ENCODE measurements around the gene DNAI2. TPM values are rescaled to one million over a fixed set of nuclear protein-coding genes. Genes with fewer than 3 reads are reported as not detected.

DNAI2 gene
- polyA plus RNA-seq, 1 donor from 2014 or later: not detected

DNA sequence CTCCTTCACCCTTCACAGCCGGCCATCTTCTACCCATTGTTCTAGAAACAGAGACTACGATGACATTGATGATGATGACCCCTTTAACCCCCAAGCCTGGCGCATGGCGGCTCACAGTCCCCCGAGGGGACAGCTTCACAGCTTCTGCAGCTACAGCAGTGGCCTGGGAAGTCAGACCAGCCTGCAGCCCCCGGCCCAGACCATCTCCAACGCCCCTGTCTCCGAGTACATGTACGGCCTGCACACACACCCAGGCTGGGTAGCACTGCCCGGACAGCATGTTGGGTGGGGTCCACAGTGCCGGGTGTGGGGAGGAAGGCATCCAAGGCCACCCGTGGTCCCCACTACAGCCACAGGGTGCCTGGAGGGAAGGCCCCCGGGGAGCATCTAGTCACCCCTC, 21.0 kb upstream of the DNAI2 start:
- H3K27me3 ChIP-seq (ENCODE audit: insufficient read depth, low read depth, low read length): peaks cover 10% of the 10 kb centered on the region
- no peak overlapping the region for H3K9ac ChIP-seq (ENCODE audit: low read length)
- no peaks in the 10 kb centered on the region for H3K36me3 ChIP-seq (ENCODE audit: insufficient read depth, low read length)
- H4K20me1 ChIP-seq (ENCODE audit: insufficient read depth): no peaks in the 10 kb centered on the region
- no peak overlapping the region for H3K4me2 ChIP-seq (ENCODE audit: low read length)
- no peaks in the 10 kb centered on the region for H3F3A ChIP-seq (ENCODE audit: insufficient read depth, low read length, poor library complexity, severe bottlenecking)
- TF ChIP-seq, protein P1, sequence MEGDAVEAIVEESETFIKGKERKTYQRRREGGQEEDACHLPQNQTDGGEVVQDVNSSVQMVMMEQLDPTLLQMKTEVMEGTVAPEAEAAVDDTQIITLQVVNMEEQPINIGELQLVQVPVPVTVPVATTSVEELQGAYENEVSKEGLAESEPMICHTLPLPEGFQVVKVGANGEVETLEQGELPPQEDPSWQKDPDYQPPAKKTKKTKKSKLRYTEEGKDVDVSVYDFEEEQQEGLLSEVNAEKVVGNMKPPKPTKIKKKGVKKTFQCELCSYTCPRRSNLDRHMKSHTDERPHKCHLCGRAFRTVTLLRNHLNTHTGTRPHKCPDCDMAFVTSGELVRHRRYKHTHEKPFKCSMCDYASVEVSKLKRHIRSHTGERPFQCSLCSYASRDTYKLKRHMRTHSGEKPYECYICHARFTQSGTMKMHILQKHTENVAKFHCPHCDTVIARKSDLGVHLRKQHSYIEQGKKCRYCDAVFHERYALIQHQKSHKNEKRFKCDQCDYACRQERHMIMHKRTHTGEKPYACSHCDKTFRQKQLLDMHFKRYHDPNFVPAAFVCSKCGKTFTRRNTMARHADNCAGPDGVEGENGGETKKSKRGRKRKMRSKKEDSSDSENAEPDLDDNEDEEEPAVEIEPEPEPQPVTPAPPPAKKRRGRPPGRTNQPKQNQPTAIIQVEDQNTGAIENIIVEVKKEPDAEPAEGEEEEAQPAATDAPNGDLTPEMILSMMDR (IDR thresholded peaks at IDR 0.05; ENCODE audit: poor library complexity, severe bottlenecking): no peak
- no peak for TF ChIP-seq RAD21 (conservative IDR thresholded peaks at IDR 0.05)
- no peak for TF ChIP-seq SMC3 (conservative IDR thresholded peaks at IDR 0.05; ENCODE audit: poor library complexity)
- no peak overlapping the region for H2AFZ ChIP-seq (ENCODE audit: low read depth, low read length)
- no peaks in the 10 kb centered on the region for H3K79me2 ChIP-seq (replicated peaks; ENCODE audit: insufficient read depth, low read length)
- no peaks in the 10 kb centered on the region for H3K9me2 ChIP-seq (ENCODE audit: insufficient read depth, low read length)
- no peak overlapping the region for H3K27ac ChIP-seq (ENCODE audit: low read length)
- H3K4me3 ChIP-seq (ENCODE audit: low read length): no peak overlapping the region
- H3K9me3 ChIP-seq (ENCODE audit: low read length): no peaks in the 10 kb centered on the region

- H3K27ac ChIP-seq (ENCODE audit: low read length): no peak overlapping the region
- no peak overlapping the region for H3K4me2 ChIP-seq (ENCODE audit: low read length)
- no peak overlapping the region for H2AFZ ChIP-seq (ENCODE audit: low read depth, low read length)
- no peak overlapping the region for H3K9ac ChIP-seq (ENCODE audit: low read length)
- H3F3A ChIP-seq (ENCODE audit: insufficient read depth, low read length, poor library complexity, severe bottlenecking): no peaks in the 10 kb centered on the region
- H3K4me3 ChIP-seq (ENCODE audit: low read length): no peak overlapping the region
- H3K9me2 ChIP-seq (ENCODE audit: insufficient read depth, low read length): no peaks in the 10 kb centered on the region
- H3K9me3 ChIP-seq (ENCODE audit: low read length): no peaks in the 10 kb centered on the region
- H3K36me3 ChIP-seq (ENCODE audit: insufficient read depth, low read length): no peaks in the 10 kb centered on the region
- TF ChIP-seq TAF1 (IDR thresholded peaks at IDR 0.05; ENCODE audit: low read depth): no peak
- TF ChIP-seq REST (IDR thresholded peaks at IDR 0.05; ENCODE audit: borderline replicate concordance): no peak
- TF ChIP-seq, protein P1 (IDR thresholded peaks at IDR 0.05; ENCODE audit: poor library complexity, severe bottlenecking): no peak
- TF ChIP-seq EP300 (conservative IDR thresholded peaks at IDR 0.05; ENCODE audit: poor library complexity, severe bottlenecking): no peak
- no peak for TF ChIP-seq SMC3 (conservative IDR thresholded peaks at IDR 0.05; ENCODE audit: poor library complexity)
- TF ChIP-seq MXI1 (conservative IDR thresholded peaks at IDR 0.05; ENCODE audit: poor library complexity, severe bottlenecking): no peak
- no peak for TF ChIP-seq POLR2AphosphoS5 (IDR thresholded peaks at IDR 0.05)
- no peak for TF ChIP-seq RAD21 (conservative IDR thresholded peaks at IDR 0.05)
- TF ChIP-seq EZH2 (IDR thresholded peaks at IDR 0.05; ENCODE audit: borderline replicate concordance, insufficient read depth, low read length, poor library complexity, severe bottlenecking): no peak
- H4K20me1 ChIP-seq (ENCODE audit: insufficient read depth): no peaks in the 10 kb centered on the region
- H3K27me3 ChIP-seq (ENCODE audit: insufficient read depth, low read depth, low read length): no peaks in the 10 kb centered on the region
- no peaks in the 10 kb centered on the region for H3K79me2 ChIP-seq (replicated peaks; ENCODE audit: insufficient read depth, low read length)
Observed at GRCh38 chr17:74257311-74257710, 16.7 kb upstream of the DNAI2 start.

Measured in neural cell (in vitro differentiated cells).